Caco-2 (cell line): ENCODE results near the gene NDUFB10. TPM values are rescaled to one million over a fixed set of nuclear protein-coding genes. Genes with fewer than 3 reads are reported as not detected.

Experiments used
- BruUV-seq: library from RNA; stranded (reverse); fragments of 400-500 nt; replicated peaks from 2 replicates; lab custom pipeline; 2021; lab: Mats Ljungman, UMichigan
- CTCF ChIA-PET: fragments of 300-600 bp; sonication (Branson Sonifier 250); formaldehyde crosslinking; loops from one replicate; lab custom pipeline; 2022; ENCODE audit warnings: antibody characterized with exemption; lab: Charles Lee
- POLR2A ChIA-PET: fragments of 300-600 bp; sonication (Branson Sonifier 250); formaldehyde crosslinking; loops from one replicate; lab custom pipeline; 2022; ENCODE audit warnings: antibody characterized with exemption; lab: Charles Lee
- DNase-seq, 2 experiments: peaks; one replicate each; pipeline versions ENCODE4 v3.0.0 to v3.0.0-alpha.2; 2020 to 2022
- H3K27me3 ChIP-seq: replicated peaks from 2 replicates; pipeline ENCODE4 v1.6.0; 2011; ENCODE audit warnings: low read length; ENCODE audit not compliant: control insufficient read depth, insufficient read depth
- H3K36me3 ChIP-seq: 2 replicates; pipeline ENCODE4 v1.5.1; 2011; ENCODE audit warnings: low read length; ENCODE audit not compliant: control insufficient read depth, insufficient read depth
- H3K4me1 ChIP-seq: fragments of 250-450 bp; sonication (Bioruptor Pico); 2 replicates; pipeline ENCODE4 v1.5.1; 2020; ENCODE audit warnings: mild to moderate bottlenecking
- H3K4me3 ChIP-seq: 2 replicates; pipeline ENCODE4 v1.5.1; 2011; ENCODE audit warnings: low read depth, mild to moderate bottlenecking, control low read depth, low read length
- H3K9me3 ChIP-seq: fragments of 250-450 bp; sonication (Bioruptor Pico); 2 replicates; pipeline ENCODE4 v1.5.1; 2020; ENCODE audit warnings: mild to moderate bottlenecking, moderate library complexity
- H3K27ac Mint-ChIP-seq: one replicate; pipeline ENCODE4 v1.8.0; 2022; ENCODE audit warnings: mixed read lengths; ENCODE audit not compliant: unreplicated experiment
- H3K27me3 Mint-ChIP-seq: one replicate; pipeline ENCODE4 v1.8.0; 2022; ENCODE audit warnings: mixed read lengths; ENCODE audit not compliant: insufficient read depth, unreplicated experiment
- H3K36me3 Mint-ChIP-seq: one replicate; pipeline ENCODE4 v1.8.0; 2022; ENCODE audit warnings: mild to moderate bottlenecking, mixed read lengths; ENCODE audit not compliant: insufficient read depth, unreplicated experiment
- H3K4me1 Mint-ChIP-seq: one replicate; pipeline ENCODE4 v1.8.0; 2022; ENCODE audit warnings: low read depth, mixed read lengths; ENCODE audit not compliant: unreplicated experiment
- H3K4me3 Mint-ChIP-seq: one replicate; pipeline ENCODE4 v1.8.0; 2022; ENCODE audit warnings: mild to moderate bottlenecking, moderate library complexity, mixed read lengths; ENCODE audit not compliant: unreplicated experiment
- H3K9me3 Mint-ChIP-seq: one replicate; pipeline ENCODE4 v1.8.0; 2022; ENCODE audit warnings: mixed read lengths; ENCODE audit not compliant: unreplicated experiment
- intact Hi-C: fragments of 100-400 bp; cut with micrococcal nuclease; formaldehyde crosslinking; loops from one replicate; pipeline ENCODE4 v1.10.0; 2022; ENCODE audit not compliant: unreplicated experiment
- total RNA-seq: library from RNA; stranded (reverse); gene quantifications from 2 replicates; pipeline ENCODE4 v1.2.3, GENCODE V29; 2022
- TF ChIP-seq, protein P1 (sequence below), 2 experiments: fragments of 200-600 bp in 1 of 2; IDR thresholded peaks; 1 replicate in 1 of 2; 2 replicates in 1 of 2; pipeline versions ENCODE4 v1.5.1 to v1.8.0; 2011 to 2022; ENCODE audit warnings: antibody characterized with exemption in 1 of 2, control low read depth in 1 of 2, inconsistent platforms in 1 of 2, low read depth in 1 of 2, low read length in 1 of 2, mild to moderate bottlenecking in 1 of 2, moderate library complexity in 1 of 2; ENCODE audit not compliant: insufficient read depth in 1 of 2, severe bottlenecking in 1 of 2, unreplicated experiment in 1 of 2

NDUFB10 gene
- total RNA-seq, 1 experiment from 2014 or later, result 128 TPM

DNA sequence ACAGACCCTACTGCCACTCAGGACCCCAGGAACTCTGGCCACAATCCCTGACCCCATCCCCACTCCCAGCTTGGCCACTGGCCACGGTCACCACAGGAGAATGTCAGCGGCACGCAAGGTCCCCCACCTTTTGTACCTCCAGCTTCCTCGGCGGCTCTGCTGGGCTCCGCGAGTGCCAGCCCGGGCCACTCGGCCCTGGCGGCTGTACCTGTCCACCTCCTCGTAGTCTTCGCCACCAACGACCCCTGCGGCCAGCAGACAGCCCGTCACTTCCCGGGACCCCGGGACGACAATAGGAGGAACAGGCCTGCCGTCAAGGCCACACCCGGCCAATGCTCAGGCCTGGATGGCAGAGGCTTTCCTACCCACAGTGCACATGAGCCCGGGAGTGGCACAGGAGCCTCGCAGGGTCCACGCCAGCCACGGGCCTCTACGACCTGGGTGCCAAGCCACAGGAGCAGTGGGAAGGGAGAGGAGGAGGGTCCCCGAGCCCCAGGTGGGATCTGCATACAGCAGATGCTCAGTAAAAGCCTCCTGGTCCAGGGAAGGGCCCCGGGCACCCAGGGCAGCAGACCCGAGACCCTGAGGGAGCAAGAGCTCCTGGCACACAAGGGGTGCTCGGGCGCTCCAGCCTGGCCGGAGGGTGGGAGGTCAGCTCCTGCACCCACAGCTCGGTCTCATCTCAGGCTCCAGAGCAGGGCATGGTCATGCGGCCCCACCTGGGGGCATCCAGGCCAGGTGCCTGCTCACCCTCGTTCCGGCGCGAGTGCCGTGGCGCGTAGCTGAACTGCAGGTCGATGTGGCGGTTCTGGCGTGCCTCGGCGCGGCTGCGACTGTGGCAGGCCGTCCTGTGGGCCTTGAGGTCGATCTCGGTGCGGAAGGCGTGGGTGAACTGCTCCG, 42.4 kb downstream of the NDUFB10 start:
- H3K4me1 Mint-ChIP-seq, result peaks cover 5% of the 10 kb centered on the region
- intact Hi-C loops, result no loop called here
- no peak overlapping the region for H3K4me3 ChIP-seq
- no peaks in the 10 kb centered on the region for H3K9me3 ChIP-seq
- H3K27me3 ChIP-seq, result no peaks in the 10 kb centered on the region
- POLR2A ChIA-PET, result interaction anchor here (0.5 kb wide), 1 partner anchor 234 kb away, joined by 9 read pairs; no protein-coding TSS in a partner anchor
- TF ChIP-seq, protein P1, sequence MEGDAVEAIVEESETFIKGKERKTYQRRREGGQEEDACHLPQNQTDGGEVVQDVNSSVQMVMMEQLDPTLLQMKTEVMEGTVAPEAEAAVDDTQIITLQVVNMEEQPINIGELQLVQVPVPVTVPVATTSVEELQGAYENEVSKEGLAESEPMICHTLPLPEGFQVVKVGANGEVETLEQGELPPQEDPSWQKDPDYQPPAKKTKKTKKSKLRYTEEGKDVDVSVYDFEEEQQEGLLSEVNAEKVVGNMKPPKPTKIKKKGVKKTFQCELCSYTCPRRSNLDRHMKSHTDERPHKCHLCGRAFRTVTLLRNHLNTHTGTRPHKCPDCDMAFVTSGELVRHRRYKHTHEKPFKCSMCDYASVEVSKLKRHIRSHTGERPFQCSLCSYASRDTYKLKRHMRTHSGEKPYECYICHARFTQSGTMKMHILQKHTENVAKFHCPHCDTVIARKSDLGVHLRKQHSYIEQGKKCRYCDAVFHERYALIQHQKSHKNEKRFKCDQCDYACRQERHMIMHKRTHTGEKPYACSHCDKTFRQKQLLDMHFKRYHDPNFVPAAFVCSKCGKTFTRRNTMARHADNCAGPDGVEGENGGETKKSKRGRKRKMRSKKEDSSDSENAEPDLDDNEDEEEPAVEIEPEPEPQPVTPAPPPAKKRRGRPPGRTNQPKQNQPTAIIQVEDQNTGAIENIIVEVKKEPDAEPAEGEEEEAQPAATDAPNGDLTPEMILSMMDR (IDR thresholded peaks at IDR 0.05; ENCODE audit: insufficient read depth in 1 of 2, low read depth in 1 of 2, low read length in 1 of 2, severe bottlenecking in 1 of 2, unreplicated experiment in 1 of 2), result no peak
- no peak for DNase-seq
- CTCF ChIA-PET, result no interaction called here
- H3K9me3 Mint-ChIP-seq, result no peaks in the 10 kb centered on the region
- H3K27ac Mint-ChIP-seq, result no peak overlapping the region
- no TSS peak for BruUV-seq
- H3K36me3 ChIP-seq, result peaks cover 2% of the 10 kb centered on the region
- no peak overlapping the region for H3K4me3 Mint-ChIP-seq
- no peaks in the 10 kb centered on the region for H3K27me3 Mint-ChIP-seq
- H3K36me3 Mint-ChIP-seq, result peaks cover 59% of the 10 kb centered on the region
- no peaks in the 10 kb centered on the region for H3K4me1 ChIP-seq

DNA sequence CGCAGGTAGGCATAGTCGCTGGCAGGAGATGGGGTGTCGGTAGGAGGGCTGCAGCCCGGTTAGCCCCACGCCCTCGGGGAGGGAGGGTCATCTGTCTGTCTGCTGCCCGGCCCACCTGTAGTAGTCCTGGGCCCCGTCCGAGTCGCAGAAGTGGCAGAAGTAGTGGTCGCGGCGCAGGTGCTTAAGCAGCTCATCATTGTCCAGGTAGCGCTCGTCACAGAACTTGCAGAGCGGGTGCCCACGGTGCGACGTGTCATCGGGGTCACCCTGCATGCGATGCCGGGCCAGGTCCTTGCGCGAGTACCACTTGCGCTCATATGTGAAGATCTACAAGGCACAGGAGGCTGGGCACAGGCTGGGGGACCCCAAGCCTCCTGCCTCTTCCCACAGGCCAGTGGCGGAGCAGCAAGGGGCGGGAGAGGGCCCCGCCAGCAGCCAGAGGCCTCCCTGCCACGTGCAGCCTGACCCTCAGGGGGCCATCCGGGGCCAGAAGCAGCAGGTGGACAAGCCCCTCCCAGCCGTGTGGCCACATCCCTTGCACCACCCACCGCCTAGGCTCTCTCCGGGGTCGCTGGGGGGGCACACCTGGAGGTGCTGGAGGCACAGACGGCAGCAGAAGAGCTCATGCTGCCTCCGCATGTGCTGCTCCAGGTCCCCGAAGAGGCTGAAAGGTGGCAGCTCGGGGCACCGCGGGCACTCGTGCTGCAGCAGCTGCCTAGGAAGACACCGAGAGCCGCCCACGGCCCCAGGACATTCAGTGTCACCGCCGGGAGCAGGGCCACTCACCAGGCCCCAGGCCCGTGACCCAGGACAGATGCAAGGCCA, 43.3 kb downstream of the NDUFB10 start:
- H3K36me3 Mint-ChIP-seq, result peaks cover 62% of the 10 kb centered on the region
- H3K27ac Mint-ChIP-seq, result no peak overlapping the region
- CTCF ChIA-PET, result interaction anchor here (0.7 to 0.9 kb wide), 2 partner anchors 22 to 294 kb away, joined by 3 read pairs; partner anchors contain the start of gene NOXO1
- Histone ChIP-seq H3K4me3 (no peak overlapping the region), H3K9me3 (no peaks in the 10 kb centered on the region), H3K4me1 (peaks cover 5% of the 10 kb centered on the region; the same call in 1 of the 2 replicates), H3K36me3 (peaks cover 2% of the 10 kb centered on the region), H3K27me3 (no peaks in the 10 kb centered on the region)
- no peak overlapping the region for H3K4me3 Mint-ChIP-seq
- no peaks in the 10 kb centered on the region for H3K9me3 Mint-ChIP-seq
- H3K27me3 Mint-ChIP-seq, result no peaks in the 10 kb centered on the region
- POLR2A ChIA-PET, result interaction anchor here (0.5 kb wide), 1 partner anchor 233 kb away, joined by 9 read pairs; no protein-coding TSS in a partner anchor
- intact Hi-C loops, result no loop called here
- BruUV-seq, result no TSS peak
- peaks cover 5% of the 10 kb centered on the region for H3K4me1 Mint-ChIP-seq
- TF ChIP-seq, protein P1 (IDR thresholded peaks at IDR 0.05; ENCODE audit: insufficient read depth in 1 of 2, low read depth in 1 of 2, low read length in 1 of 2, severe bottlenecking in 1 of 2, unreplicated experiment in 1 of 2), result no peak
- DNase-seq, result no peak
